GM21528 (cell line): ENCODE results near the gene PRRC2B.
A peak's percentile ranks its signal among the peaks of the same experiment; 100 is the strongest.

Experiments used
- ATAC-seq: cut with Tn5 transposase; IDR thresholded peaks from one replicate; pipeline ENCODE4 v1.9.1; 2021; ENCODE audit warnings: mild to moderate bottlenecking, moderate library complexity; ENCODE audit not compliant: unreplicated experiment, low FRiP score

The PRRC2B gene

GRCh38 chr9:131482343-131483006 is 88.6 kb downstream of the PRRC2B start:
- no peak for ATAC-seq

GRCh38 chr9:131483319-131484050 is 89.6 kb downstream of the PRRC2B start:
- ATAC-seq = no peak

- no peak for ATAC-seq
These were observed 90.2 kb downstream of the PRRC2B start for GRCh38 chr9:131484051-131484445.

- ATAC-seq = no peak
These were observed 90.8 kb downstream of the PRRC2B start for GRCh38 chr9:131484560-131485185.

- no peak for ATAC-seq
These were observed 91.3 kb downstream of the PRRC2B start for GRCh38 chr9:131485206-131485605.

- no peak for ATAC-seq
These were observed 92.0 kb downstream of the PRRC2B start for GRCh38 chr9:131485728-131486422.

GRCh38 chr9:131487001-131487400 is 93.1 kb downstream of the PRRC2B start:
- ATAC-seq = no peak

GRCh38 chr9:131487621-131488031 is 93.7 kb downstream of the PRRC2B start:
- no peak for ATAC-seq

- no peak for ATAC-seq
These were observed 96.6 kb downstream of the PRRC2B start for GRCh38 chr9:131490514-131490913.

GRCh38 chr9:131491001-131491710 is 97.3 kb downstream of the PRRC2B start:
- no peak for ATAC-seq

GRCh38 chr9:131492070-131492469 is 98.2 kb downstream of the PRRC2B start:
- ATAC-seq = no peak

- ATAC-seq = no peak
These were observed 100.5 kb downstream of the PRRC2B start for GRCh38 chr9:131494296-131494870.

GRCh38 chr9:131495785-131496184 is 101.9 kb downstream of the PRRC2B start:
- ATAC-seq = no peak

- no peak for ATAC-seq
These were observed 103.0 kb downstream of the PRRC2B start for GRCh38 chr9:131496844-131497405.

- no peak for ATAC-seq
These were observed 105.4 kb downstream of the PRRC2B start for GRCh38 chr9:131499254-131499767.

GRCh38 chr9:131500377-131500776 is 106.5 kb downstream of the PRRC2B start:
- ATAC-seq = no peak

- no peak for ATAC-seq
These were observed 107.2 kb downstream of the PRRC2B start for GRCh38 chr9:131500939-131501541.

- peak; percentile 80 for ATAC-seq
These were observed 109.1 kb downstream of the PRRC2B start, which contains the start of gene POMT1 for GRCh38 chr9:131502781-131503625. POMT1 (plus strand) TSS chr9:131502918; CDS start chr9:131504219, 1,301 bp downstream.
